ENCODE data around the gene APOBEC4. TPM values are rescaled to one million over a fixed set of nuclear protein-coding genes. Genes with fewer than 3 reads are reported as not detected.

Gene APOBEC4
- total RNA-seq, 1 donor from 2014 or later = 3.0 TPM

DNA sequence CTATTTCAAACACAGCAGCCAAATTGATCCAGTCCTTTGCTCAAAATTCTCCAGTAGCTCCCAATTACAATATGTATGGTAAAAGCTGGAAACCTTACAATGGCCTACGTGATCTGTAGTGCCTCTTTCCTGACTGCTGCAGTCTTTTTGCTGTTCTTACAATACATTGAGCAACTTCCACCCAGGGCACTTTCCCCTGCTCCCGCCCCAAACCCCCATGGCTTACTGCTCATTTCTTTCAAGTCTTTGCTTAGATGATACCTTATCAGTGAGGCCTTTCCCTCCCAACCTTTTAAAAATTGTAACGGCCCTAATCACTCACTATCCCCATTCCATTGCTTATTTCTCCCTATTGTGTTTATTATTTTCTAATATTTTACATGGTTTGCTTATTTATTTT is 43.9 kb upstream of the APOBEC4 start:
- no peak for TF ChIP-seq CTCF (IDR thresholded peaks at IDR 0.05)

DNA sequence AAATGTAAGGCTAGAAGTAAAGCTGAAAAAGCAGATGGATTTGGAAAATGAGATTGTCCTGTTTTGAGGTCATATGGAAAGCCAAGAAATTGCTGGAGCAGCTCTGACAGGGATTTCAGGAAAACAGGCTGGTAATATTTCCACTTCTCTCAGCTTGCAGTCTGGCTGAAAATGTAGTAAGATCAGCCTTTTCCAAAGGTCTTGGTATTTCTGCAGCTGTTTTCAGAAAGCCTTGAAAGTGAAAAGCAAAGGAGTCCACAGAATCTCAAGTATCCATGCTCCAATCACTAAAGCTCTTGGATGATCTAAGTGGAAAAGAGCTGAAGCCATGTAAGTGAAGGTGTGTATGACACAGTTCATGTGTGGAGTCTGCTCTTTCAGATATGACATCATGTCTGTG is 41.6 kb upstream of the APOBEC4 start:
- intact Hi-C loops (cut with DNase I) = no loop called here

More for the DNA sequence above, 43.9 kb upstream of the APOBEC4 start:
- Histone ChIP-seq H3K36me3 (no peaks in the 10 kb centered on the region), H3K27me3 (ENCODE audit: low read depth) (no peaks in the 10 kb centered on the region), H3K9me3 (no peaks in the 10 kb centered on the region), H3K27ac (no peak overlapping the region), H3K4me3 (no peak overlapping the region), H3K4me1 (peaks cover 13% of the 10 kb centered on the region)
- DNase-seq = no peak
- ATAC-seq = no peak
- intact Hi-C loops (cut with DNase I) = no loop called here

GRCh38 chr1:183694066-183694465 is 41.0 kb upstream of the APOBEC4 start:
- no peaks in the 10 kb centered on the region for H3K27me3 ChIP-seq (ENCODE audit: low read depth)
- DNase-seq = no peak
- no peaks in the 10 kb centered on the region for H3K9me3 ChIP-seq
- intact Hi-C loops (cut with DNase I) = no loop called here
- peaks cover 13% of the 10 kb centered on the region for H3K4me1 ChIP-seq
- no peak for TF ChIP-seq CTCF (IDR thresholded peaks at IDR 0.05)
- H3K4me3 ChIP-seq = no peak overlapping the region
- ATAC-seq = no peak
- H3K27ac ChIP-seq = no peak overlapping the region
- H3K36me3 ChIP-seq = no peaks in the 10 kb centered on the region

More for the DNA sequence above, 41.6 kb upstream of the APOBEC4 start:
- TF ChIP-seq CTCF (IDR thresholded peaks at IDR 0.05) = no peak
- Histone ChIP-seq H3K9me3 (no peaks in the 10 kb centered on the region), H3K4me1 (peaks cover 13% of the 10 kb centered on the region), H3K36me3 (no peaks in the 10 kb centered on the region), H3K27me3 (ENCODE audit: low read depth) (no peaks in the 10 kb centered on the region), H3K4me3 (no peak overlapping the region), H3K27ac (no peak overlapping the region)
- DNase-seq (no peak), ATAC-seq (no peak)

DNA sequence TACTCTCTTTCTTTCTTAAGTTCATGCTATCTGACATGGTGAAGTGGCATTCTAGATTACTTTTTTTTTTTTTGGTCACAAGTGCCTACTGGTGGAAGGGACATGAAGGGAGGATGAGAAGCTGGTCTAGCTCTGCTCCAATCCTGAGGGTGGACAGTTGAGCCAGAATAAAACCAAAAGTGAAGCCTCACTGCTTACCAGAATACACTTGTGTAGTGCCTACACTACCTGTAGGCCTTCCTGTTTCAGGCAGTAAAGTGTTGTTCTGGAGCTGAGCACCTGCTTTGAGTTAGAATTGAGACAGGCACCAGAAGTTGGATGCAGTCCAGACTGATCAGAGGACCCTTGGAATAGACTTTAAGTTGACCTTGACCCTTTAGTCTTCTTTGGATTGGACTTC is 40.4 kb upstream of the APOBEC4 start:
- peaks cover 13% of the 10 kb centered on the region for H3K4me1 ChIP-seq
- no peaks in the 10 kb centered on the region for H3K36me3 ChIP-seq
- ATAC-seq = no peak
- intact Hi-C loops (cut with DNase I) = no loop called here
- H3K9me3 ChIP-seq = no peaks in the 10 kb centered on the region
- H3K4me3 ChIP-seq = no peak overlapping the region
- no peaks in the 10 kb centered on the region for H3K27me3 ChIP-seq (ENCODE audit: low read depth)
- TF ChIP-seq CTCF (IDR thresholded peaks at IDR 0.05) = no peak
- DNase-seq = no peak
- H3K27ac ChIP-seq = no peak overlapping the region

DNA sequence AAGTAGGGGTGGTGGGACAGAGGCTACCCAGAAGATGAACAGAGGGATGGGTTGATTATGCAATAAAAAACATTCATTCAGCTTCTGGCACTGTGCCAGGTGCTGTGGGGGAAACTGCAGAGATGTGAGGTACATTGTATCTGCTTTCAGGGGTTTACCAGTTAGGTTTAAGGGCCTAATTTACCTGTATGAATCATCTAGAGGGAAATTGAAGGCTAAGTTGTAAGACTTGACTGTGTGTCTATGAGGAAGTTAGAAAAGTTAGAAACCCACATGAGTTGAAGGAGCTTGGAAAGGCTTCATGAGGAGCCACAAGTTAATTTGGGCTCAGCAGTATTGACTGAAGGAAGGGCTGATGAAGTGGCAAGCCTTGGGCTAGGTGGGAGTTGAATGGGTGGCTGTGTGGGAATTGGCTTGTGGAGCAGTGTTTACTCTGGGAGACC is 36.7 kb upstream of the APOBEC4 start:
- ATAC-seq (no peak), DNase-seq (no peak)
- TF ChIP-seq CTCF (IDR thresholded peaks at IDR 0.05) = no peak
- intact Hi-C loops (cut with DNase I) = no loop called here
- Histone ChIP-seq H3K4me1 (peaks cover 13% of the 10 kb centered on the region), H3K4me3 (no peak overlapping the region), H3K36me3 (no peaks in the 10 kb centered on the region), H3K27ac (no peak overlapping the region), H3K9me3 (no peaks in the 10 kb centered on the region), H3K27me3 (ENCODE audit: low read depth) (no peaks in the 10 kb centered on the region)
